Stomach (tissue), 9 donors: Measurements from ENCODE around the gene NCOA4. TPM values are rescaled to one million over a fixed set of nuclear protein-coding genes. Genes with fewer than 3 reads are reported as not detected.
A peak's percentile ranks its signal among the peaks of the same experiment; 100 is the strongest.

Experiments
- DNase-seq, 2 donors: peaks; one replicate each; pipeline versions ENCODE4 v3.0.0 to v3.0.0-alpha.2; 2013 to 2019
- H3K27ac ChIP-seq, 5 donors: fragments of 200-600 bp in 4 of 5; sonication (generic) in 4 of 5; one replicate each; pipeline ENCODE4 v1.5.1; 2013 to 2019; ENCODE audit warnings: mild to moderate bottlenecking in 1 of 5, moderate library complexity in 1 of 5
- H3K27me3 ChIP-seq, 3 donors: fragments of 200-600 bp; sonication (generic); one replicate each; pipeline ENCODE4 v1.5.1; 2017 to 2019; ENCODE audit warnings: mixed run types in 1 of 3
- H3K36me3 ChIP-seq, 4 donors: fragments of 200-600 bp; sonication (generic); 1 replicate in 3 of 4; 2 replicates in 1 of 4; pipeline ENCODE4 v1.5.1; 2016 to 2019
- H3K4me1 ChIP-seq, 4 donors: fragments of 200-600 bp; sonication (generic); one replicate each; pipeline ENCODE4 v1.5.1; 2016 to 2019
- H3K4me3 ChIP-seq, 4 donors: fragments of 200-600 bp; sonication (generic) in 3 of 4; one replicate each; pipeline ENCODE4 v1.5.1; 2016 to 2019; ENCODE audit warnings: mild to moderate bottlenecking in 1 of 4
- H3K9me3 ChIP-seq, 4 donors: fragments of 200-600 bp; sonication (generic); one replicate each; pipeline ENCODE4 v1.5.1; 2016 to 2019
- CTCF ChIP-seq, 7 experiments: fragments of 450-650 bp in 4 of 7; fragments of 200-600 bp in 3 of 7; sonication (generic) in 3 of 7; IDR thresholded peaks; one replicate each; pipeline ENCODE4 v1.5.1; 2016 to 2019; ENCODE audit warnings: antibody characterized with exemption in 7 of 7, control low read depth in 2 of 7, mild to moderate bottlenecking in 1 of 7
- EP300 ChIP-seq: sonication (generic); formaldehyde crosslinking; IDR thresholded peaks from one replicate; pipeline ENCODE4 v1.6.1; 2017; ENCODE audit warnings: antibody characterized with exemption
- POLR2A ChIP-seq, 4 donors: fragments of 450-650 bp; IDR thresholded peaks; one replicate each; pipeline ENCODE4 v1.6.1; 2016; ENCODE audit warnings: antibody characterized with exemption in 4 of 4, control low read depth in 2 of 4, mild to moderate bottlenecking in 1 of 4, moderate library complexity in 1 of 4
- POLR2AphosphoS5 ChIP-seq, 3 donors: sonication (generic); formaldehyde crosslinking; IDR thresholded peaks; one replicate each; pipeline ENCODE4 v1.6.1; 2016; ENCODE audit warnings: antibody characterized with exemption in 3 of 3
- WGBS, 5 donors: extraction: QIAGEN DNeasy Blood & Tissue Kit in 3 of 5; methylation state at CpG; one replicate each; pipeline versions ENCODE4 v1.1.5 to v1.1.7; 2013 to 2018; 5-methylcytosine and 5-hydroxymethylcytosine counted together
- intact Hi-C: fragments of 100-400 bp; cut with DNase I; formaldehyde crosslinking; loops from one replicate; pipeline ENCODE4 v1.15.1; 2023; ENCODE audit warnings: low total_unique reads
- polyA plus RNA-seq, 3 donors: library from polyadenylated mRNA; stranded (reverse); fragments of 200-250 nt; gene quantifications; one replicate each; pipeline ENCODE4 v1.2.3, GENCODE V29; 2013
- total RNA-seq, 5 donors: library from RNA; depleted of rRNA; stranded (reverse); fragments of >200 nt; gene quantifications; one replicate each; pipeline versions ENCODE4 v1.1.0 to v1.2.3, GENCODE V29; 2014 to 2016
- donor health status: healthy with polysubstance abuse.
- donor health status: Bipolar disorder and iron deficiency.
- donor health status: healthy.

NCOA4 gene
- total and polyA plus RNA-seq, 8 donors: 35.7 to 260 (median 83.0) TPM

- peak in 1 of 2 donors; percentile 34 for DNase-seq
- H3K4me1 ChIP-seq: peaks cover 50 to 99% (median 65%) of the 10 kb centered on the region in 4 donors
- H3K27ac ChIP-seq: peak overlapping the region; percentile 14 to 93 (median 27)
- H3K36me3 ChIP-seq: peaks cover 0 to 23% (median 18%) of the 10 kb centered on the region in 4 donors
- intact Hi-C loops: no loop called here
- H3K9me3 ChIP-seq: no peaks in the 10 kb centered on the region
- TF ChIP-seq EP300 (no peak), POLR2A (IDR thresholded peaks at IDR 0.05) (no peak), CTCF (IDR thresholded peaks at IDR 0.05) (no peak), POLR2AphosphoS5 (IDR thresholded peaks at IDR 0.05) (no peak)
- H3K4me3 ChIP-seq: no peak overlapping the region
- 58 to 67% (median 64%) methylated on average over 7 of the region's 7 CpGs for WGBS, 5 donors
- no peaks in the 10 kb centered on the region for H3K27me3 ChIP-seq
These were observed 10.7 kb downstream of the NCOA4 start for GRCh38 chr10:46019569-46020343.

- no peak for TF ChIP-seq POLR2A (IDR thresholded peaks at IDR 0.05)
- no peak for TF ChIP-seq CTCF (IDR thresholded peaks at IDR 0.05)
- no peak for TF ChIP-seq POLR2AphosphoS5 (IDR thresholded peaks at IDR 0.05)
- no peak for TF ChIP-seq EP300
- Histone ChIP-seq H3K36me3 (peaks cover 5 to 29% (median 24%) of the 10 kb centered on the region in 4 donors), H3K4me3 (no peak overlapping the region), H3K27me3 (no peaks in the 10 kb centered on the region), H3K27ac (peak overlapping the region in 4 of 5 donors; percentile 17 to 93 (median 39)), H3K4me1 (peaks cover 44 to 98% (median 62%) of the 10 kb centered on the region in 4 donors), H3K9me3 (no peaks in the 10 kb centered on the region)
- WGBS, 5 donors: 36 to 70% (median 63%) methylated on average over 3 of the region's 3 CpGs
- peak in 1 of 2 donors; percentile 5 for DNase-seq
- intact Hi-C loops: no loop called here
These were observed 11.3 kb downstream of the NCOA4 start for GRCh38 chr10:46019177-46019528.

- Histone ChIP-seq H3K4me3 (peak overlapping the region in 1 of 4 donors; percentile 0), H3K36me3 (peaks cover 9 to 34% (median 29%) of the 10 kb centered on the region in 4 donors), H3K4me1 (peaks cover 38 to 93% (median 57%) of the 10 kb centered on the region in 4 donors), H3K27me3 (no peaks in the 10 kb centered on the region), H3K27ac (peak overlapping the region in 3 of 5 donors; percentile 17 to 93 (median 51)), H3K9me3 (no peaks in the 10 kb centered on the region)
- DNase-seq: no peak
- TF ChIP-seq CTCF (IDR thresholded peaks at IDR 0.05): no peak
- no peak for TF ChIP-seq POLR2AphosphoS5 (IDR thresholded peaks at IDR 0.05)
- TF ChIP-seq POLR2A (IDR thresholded peaks at IDR 0.05): no peak
- TF ChIP-seq EP300: no peak
- 47 to 59% (median 50%) methylated on average over 2 of the region's 2 CpGs for WGBS, 5 donors
- intact Hi-C loops: no loop called here
These were observed 11.8 kb downstream of the NCOA4 start for GRCh38 chr10:46018453-46019176.

DNA sequence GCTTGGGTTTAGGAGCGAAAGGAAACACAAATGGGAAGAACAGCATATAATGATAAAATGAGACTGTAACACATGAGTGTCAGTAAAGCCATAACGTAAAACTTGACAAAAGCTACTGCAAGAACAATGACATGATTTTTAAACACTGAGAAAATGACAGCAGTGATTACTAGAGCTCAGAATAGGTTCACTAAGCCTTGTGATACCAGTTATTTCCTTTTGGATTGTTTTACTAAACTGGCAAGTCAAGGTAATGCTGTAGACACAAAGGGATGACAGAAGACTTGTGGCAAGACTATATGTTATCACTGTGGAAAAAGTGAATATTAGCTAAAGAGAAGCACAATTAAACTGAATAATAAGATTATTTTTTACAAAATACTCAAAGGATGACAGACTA is 12.7 kb downstream of the NCOA4 start:
- H3K4me1 ChIP-seq: peaks cover 35 to 84% (median 50%) of the 10 kb centered on the region in 4 donors
- intact Hi-C loops: no loop called here
- H3K4me3 ChIP-seq: no peak overlapping the region
- no peak for DNase-seq
- peak overlapping the region in 1 of 5 donors; percentile 51 for H3K27ac ChIP-seq
- TF ChIP-seq CTCF (IDR thresholded peaks at IDR 0.05) (no peak), POLR2A (IDR thresholded peaks at IDR 0.05) (no peak), EP300 (no peak), POLR2AphosphoS5 (IDR thresholded peaks at IDR 0.05) (no peak)
- H3K27me3 ChIP-seq: no peaks in the 10 kb centered on the region
- H3K9me3 ChIP-seq: no peaks in the 10 kb centered on the region
- 80 to 88% (median 86%) methylated on average over 2 of the region's 2 CpGs for WGBS, 5 donors
- peaks cover 17 to 43% (median 38%) of the 10 kb centered on the region in 4 donors for H3K36me3 ChIP-seq
